Mesodermal cell (in vitro differentiated cells): ENCODE data around the gene SIK3.

Experiments
- H3K27ac ChIP-seq: 2 replicates; pipeline ENCODE4 v1.7.0; 2013; ENCODE audit warnings: mild to moderate bottlenecking, low read depth, low read length, moderate library complexity; ENCODE audit not compliant: severe bottlenecking
- H3K36me3 ChIP-seq: 2 replicates; pipeline ENCODE4 v1.7.1; 2013; ENCODE audit warnings: mild to moderate bottlenecking, low read length, moderate library complexity; ENCODE audit not compliant: control insufficient read depth, insufficient read depth
- H3K4me1 ChIP-seq: one replicate; pipeline ENCODE4 v1.7.1; 2013; ENCODE audit warnings: mild to moderate bottlenecking, low read length; ENCODE audit not compliant: insufficient read depth, control insufficient read depth, poor library complexity, severe bottlenecking
- H3K4me3 ChIP-seq: 2 replicates; pipeline ENCODE4 v1.7.0; 2013; ENCODE audit warnings: low read length, control low read depth, mild to moderate bottlenecking; ENCODE audit not compliant: insufficient read depth, poor library complexity, severe bottlenecking; ENCODE audit errors: extremely low read depth
- H3K9me3 ChIP-seq: 2 replicates; pipeline ENCODE4 v1.7.1; 2013; ENCODE audit warnings: mild to moderate bottlenecking, low read length, moderate library complexity; ENCODE audit not compliant: control insufficient read depth
- WGBS, 2 experiments: methylation state at CpG; one replicate each; pipeline ENCODE4 v1.1.5; 2013; ENCODE audit warnings: missing lambda C conversion rate in 2 of 2; ENCODE audit not compliant: insufficient coverage in 2 of 2; 5-methylcytosine and 5-hydroxymethylcytosine counted together

Gene SIK3

DNA sequence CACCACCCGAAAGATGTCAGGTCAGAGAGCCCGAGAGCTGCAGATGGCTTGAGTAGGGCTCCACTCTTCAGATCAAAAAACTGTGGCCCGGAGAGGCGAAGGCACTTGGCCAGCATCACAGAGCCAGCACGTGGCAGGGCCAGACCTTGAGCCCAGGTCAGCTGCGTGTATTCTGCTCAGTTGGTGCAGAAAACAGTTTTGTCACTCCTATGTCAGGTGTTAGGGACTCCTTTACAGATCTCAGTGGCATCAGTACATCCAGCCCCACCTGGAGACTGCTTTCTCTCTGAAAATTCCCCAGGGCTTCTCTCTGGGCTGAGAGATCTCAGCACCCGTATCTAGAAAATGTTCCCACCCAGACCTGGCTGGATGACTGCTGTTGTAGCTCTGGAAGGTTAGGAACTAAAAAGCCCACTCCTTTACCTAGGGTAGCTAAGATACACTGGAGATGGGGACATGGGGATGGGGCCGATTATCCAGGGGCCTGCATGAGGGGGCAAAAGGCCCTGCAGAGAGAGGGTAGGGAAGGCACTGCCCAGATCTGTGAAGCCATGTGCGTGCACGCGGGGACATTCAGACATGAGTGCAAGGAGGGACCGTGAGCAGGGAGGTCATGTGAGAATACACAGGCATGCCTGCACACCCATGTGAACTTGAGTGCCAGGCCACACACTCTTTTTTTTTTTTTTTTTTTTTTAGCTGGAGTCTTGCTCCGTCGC, 264.3 kb downstream of the SIK3 start:
- no peak overlapping the region for H3K27ac ChIP-seq
- no peaks in the 10 kb centered on the region for H3K36me3 ChIP-seq
- WGBS, 2 experiments = 97% methylated on average over 11 to 12 of the region's 14 CpGs

DNA sequence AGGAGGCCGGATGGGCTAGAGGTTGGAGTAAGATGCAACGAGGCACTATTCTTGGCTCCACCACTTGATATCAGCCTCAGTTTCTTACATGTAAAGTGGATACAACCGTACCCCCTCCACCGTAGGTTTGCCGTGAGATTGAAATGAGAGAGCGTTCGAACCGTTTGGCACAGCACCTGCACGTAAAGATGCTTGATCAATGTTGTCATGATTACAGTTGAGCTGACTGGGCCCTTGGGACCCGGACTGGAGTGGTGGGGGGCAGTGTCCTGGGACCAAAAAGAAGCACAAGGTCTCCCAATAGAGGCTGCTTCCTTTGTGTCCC, 264.8 kb downstream of the SIK3 start:
- Histone ChIP-seq H3K9me3 (no peaks in the 10 kb centered on the region), H3K4me1 (peaks cover 22% of the 10 kb centered on the region), H3K36me3 (no peaks in the 10 kb centered on the region), H3K27ac (no peak overlapping the region), H3K4me3 (no peak overlapping the region)
- 92% methylated on average over 10 of the region's 10 CpGs for WGBS, 2 experiments

More for the DNA sequence above, 264.3 kb downstream of the SIK3 start:
- Histone ChIP-seq H3K9me3 (no peaks in the 10 kb centered on the region), H3K4me3 (no peak overlapping the region), H3K4me1 (peaks cover 23% of the 10 kb centered on the region)

DNA sequence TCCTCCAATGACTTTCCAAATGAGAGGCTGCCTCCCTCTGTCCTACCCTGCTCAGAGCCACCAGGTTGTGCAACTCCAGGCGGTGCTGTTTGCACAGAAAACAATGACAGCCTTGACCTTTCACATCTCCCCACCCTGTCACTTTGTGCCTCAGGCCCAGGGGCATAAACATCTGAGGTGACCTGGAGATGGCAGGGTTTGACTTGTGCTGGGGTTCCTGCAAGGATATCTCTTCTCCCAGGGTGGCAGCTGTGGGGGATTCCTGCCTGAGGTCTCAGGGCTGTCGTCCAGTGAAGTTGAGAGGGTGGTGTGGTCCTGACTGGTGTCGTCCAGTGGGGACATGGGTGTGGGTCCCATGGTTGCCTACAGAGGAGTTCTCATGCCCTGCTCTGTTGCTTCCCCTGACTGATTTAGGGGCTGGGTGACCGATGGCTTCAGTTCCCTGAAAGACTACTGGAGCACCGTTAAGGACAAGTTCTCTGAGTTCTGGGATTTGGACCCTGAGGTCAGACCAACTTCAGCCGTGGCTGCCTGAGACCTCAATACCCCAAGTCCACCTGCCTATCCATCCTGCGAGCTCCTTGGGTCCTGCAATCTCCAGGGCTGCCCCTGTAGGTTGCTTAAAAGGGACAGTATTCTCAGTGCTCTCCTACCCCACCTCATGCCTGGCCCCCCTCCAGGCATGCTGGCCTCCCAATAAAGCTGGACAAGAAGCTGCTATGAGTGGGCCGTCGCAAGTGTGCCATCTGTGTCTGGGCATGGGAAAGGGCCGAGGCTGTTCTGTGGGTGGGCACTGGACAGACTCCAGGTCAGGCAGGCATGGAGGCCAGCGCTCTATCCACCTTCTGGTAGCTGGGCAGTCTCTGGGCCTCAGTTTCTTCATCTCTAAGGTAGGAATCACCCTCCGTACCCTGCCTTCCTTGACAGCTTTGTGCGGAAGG, 265.6 kb downstream of the SIK3 start:
- Histone ChIP-seq H3K4me3 (no peak overlapping the region), H3K36me3 (no peaks in the 10 kb centered on the region), H3K9me3 (no peaks in the 10 kb centered on the region), H3K4me1 (peaks cover 14% of the 10 kb centered on the region), H3K27ac (no peak overlapping the region)
- 82 to 99% methylated on average over 10 of the region's 13 CpGs for WGBS, 2 experiments

DNA sequence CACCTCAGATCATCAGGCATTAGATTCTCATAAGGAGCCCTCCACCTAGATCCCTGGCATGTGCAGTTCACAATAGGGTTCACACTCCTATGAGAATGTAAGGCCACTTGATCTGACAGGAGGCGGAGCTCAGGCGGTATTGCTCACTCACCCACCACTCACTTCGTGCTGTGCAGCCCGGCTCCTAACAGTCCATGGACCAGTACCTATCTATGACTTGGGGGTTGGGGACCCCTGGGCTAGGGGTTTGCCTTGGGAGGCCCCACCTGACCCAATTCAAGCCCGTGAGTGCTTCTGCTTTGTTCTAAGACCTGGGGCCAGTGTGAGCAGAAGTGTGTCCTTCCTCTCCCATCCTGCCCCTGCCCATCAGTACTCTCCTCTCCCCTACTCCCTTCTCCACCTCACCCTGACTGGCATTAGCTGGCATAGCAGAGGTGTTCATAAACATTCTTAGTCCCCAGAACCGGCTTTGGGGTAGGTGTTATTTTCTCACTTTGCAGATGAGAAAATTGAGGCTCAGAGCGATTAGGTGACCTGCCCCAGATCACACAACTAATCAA, 266.4 kb downstream of the SIK3 start:
- WGBS, 2 experiments = 100% methylated on average over 1 to 5 of the region's 7 CpGs
- Histone ChIP-seq H3K27ac (no peak overlapping the region), H3K9me3 (no peaks in the 10 kb centered on the region)

DNA sequence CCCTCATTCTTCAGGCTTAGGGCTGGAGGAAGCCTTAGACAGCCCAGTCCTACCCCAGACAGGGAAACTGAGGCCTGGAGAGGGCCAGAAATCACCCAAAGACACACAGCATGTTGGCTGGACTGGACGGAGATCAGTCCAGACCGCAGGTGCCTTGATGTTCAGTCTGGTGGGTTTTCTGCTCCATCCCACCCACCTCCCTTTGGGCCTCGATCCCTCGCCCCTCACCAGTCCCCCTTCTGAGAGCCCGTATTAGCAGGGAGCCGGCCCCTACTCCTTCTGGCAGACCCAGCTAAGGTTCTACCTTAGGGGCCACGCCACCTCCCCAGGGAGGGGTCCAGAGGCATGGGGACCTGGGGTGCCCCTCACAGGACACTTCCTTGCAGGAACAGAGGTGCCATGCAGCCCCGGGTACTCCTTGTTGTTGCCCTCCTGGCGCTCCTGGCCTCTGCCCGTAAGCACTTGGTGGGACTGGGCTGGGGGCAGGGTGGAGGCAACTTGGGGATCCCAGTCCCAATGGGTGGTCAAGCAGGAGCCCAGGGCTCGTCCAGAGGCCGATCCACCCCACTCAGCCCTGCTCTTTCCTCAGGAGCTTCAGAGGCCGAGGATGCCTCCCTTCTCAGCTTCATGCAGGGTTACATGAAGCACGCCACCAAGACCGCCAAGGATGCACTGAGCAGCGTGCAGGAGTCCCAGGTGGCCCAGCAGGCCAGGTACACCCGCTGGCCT, 267.9 kb downstream of the SIK3 start:
- 96 to 97% methylated on average over 12 to 17 of the region's 17 CpGs for WGBS, 2 experiments

More for the DNA sequence above, 266.4 kb downstream of the SIK3 start:
- Histone ChIP-seq H3K4me3 (no peak overlapping the region), H3K4me1 (peaks cover 7% of the 10 kb centered on the region), H3K36me3 (no peaks in the 10 kb centered on the region)

DNA sequence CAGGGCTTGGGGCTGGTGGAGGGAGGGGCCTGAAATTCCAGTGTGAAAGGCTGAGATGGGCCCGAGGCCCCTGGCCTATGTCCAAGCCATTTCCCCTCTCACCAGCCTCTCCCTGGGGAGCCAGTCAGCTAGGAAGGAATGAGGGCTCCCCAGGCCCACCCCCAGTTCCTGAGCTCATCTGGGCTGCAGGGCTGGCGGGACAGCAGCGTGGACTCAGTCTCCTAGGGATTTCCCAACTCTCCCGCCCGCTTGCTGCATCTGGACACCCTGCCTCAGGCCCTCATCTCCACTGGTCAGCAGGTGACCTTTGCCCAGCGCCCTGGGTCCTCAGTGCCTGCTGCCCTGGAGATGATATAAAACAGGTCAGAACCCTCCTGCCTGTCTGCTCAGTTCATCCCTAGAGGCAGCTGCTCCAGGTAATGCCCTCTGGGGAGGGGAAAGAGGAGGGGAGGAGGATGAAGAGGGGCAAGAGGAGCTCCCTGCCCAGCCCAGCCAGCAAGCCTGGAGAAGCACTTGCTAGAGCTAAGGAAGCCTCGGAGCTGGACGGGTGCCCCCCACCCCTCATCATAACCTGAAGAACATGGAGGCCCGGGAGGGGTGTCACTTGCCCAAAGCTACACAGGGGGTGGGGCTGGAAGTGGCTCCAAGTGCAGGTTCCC, 268.6 kb downstream of the SIK3 start, which contains the start of gene APOC3:
TSS of gene APOC3 (plus strand) at position 383 of the 659 bp plus-strand sequence. CDS start 676 bp downstream, outside the sequence.
- WGBS, 2 experiments = 78 to 80% methylated on average over 5 to 6 of the region's 9 CpGs
- H3K36me3 ChIP-seq = no peaks in the 10 kb centered on the region
- H3K4me3 ChIP-seq = no peak within 1 kb of the TSS
- H3K4me1 ChIP-seq = no peaks in the 10 kb centered on the region
- no peaks in the 10 kb centered on the region for H3K9me3 ChIP-seq
- H3K27ac ChIP-seq = no peak within 1 kb of the TSS

More for the DNA sequence above, 267.9 kb downstream of the SIK3 start:
- H3K9me3 ChIP-seq = no peaks in the 10 kb centered on the region
- H3K27ac ChIP-seq = no peak overlapping the region
- no peak overlapping the region for H3K4me3 ChIP-seq
- H3K4me1 ChIP-seq = no peaks in the 10 kb centered on the region
- no peaks in the 10 kb centered on the region for H3K36me3 ChIP-seq

DNA sequence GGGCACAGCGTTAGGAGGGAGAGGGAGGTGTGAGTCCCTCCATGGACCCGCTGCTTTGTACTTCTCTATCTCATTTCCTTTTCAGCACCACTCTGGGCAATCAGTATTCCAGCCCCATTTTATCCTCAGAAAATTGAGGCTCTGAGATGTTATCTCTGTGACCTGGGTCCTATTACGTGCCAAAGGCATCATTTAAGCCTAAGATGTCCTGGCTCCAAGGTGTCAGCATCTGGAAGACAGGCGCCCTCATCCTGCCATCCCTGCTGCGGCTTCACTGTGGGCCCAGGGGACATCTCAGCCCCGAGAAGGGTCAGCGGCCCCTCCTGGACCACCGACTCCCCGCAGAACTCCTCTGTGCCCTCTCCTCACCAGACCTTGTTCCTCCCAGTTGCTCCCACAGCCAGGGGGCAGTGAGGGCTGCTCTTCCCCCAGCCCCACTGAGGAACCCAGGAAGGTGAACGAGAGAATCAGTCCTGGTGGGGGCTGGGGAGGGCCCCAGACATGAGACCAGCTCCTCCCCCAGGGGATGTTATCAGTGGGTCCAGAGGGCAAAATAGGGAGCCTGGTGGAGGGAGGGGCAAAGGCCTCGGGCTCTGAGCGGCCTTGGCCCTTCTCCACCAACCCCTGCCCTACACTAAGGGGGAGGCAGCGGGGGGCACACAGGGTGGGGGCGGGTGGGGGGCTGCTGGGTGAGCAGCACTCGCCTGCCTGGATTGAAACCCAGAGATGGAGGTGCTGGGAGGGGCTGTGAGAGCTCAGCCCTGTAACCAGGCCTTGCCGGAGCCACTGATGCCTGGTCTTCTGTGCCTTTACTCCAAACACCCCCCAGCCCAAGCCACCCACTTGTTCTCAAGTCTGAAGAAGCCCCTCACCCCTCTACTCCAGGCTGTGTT, 269.4 kb downstream of the SIK3 start:
- WGBS, 2 experiments = 71 to 79% methylated on average over 9 to 10 of the region's 16 CpGs
- H3K36me3 ChIP-seq = no peaks in the 10 kb centered on the region

DNA sequence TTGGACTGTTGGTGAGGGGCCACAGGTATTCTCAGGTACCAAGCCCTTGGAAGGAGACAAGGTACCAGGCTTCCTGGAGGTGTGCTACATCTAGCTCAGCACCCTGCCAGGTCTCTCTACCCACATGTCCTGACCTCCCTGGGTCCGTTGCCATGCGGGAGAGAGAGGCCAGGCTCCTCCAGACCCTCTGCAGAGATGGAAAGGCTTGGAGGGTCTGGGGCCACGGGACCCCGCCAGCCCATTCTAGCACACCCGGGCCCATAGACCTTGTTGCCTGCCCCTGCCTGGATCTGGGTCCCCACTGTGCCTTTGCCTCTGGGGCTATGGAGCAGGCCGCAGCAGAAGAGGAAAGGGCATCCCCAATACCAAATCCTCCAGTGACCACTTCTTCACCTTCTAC, 270.8 kb downstream of the SIK3 start:
- WGBS, 2 experiments = 95 to 96% methylated on average over 5 to 6 of the region's 6 CpGs
- Histone ChIP-seq H3K27ac (no peak overlapping the region), H3K4me1 (no peaks in the 10 kb centered on the region)

More for the DNA sequence above, 269.4 kb downstream of the SIK3 start:
- H3K27ac ChIP-seq = no peak overlapping the region
- H3K9me3 ChIP-seq = no peaks in the 10 kb centered on the region
- H3K4me3 ChIP-seq = no peak overlapping the region
- H3K4me1 ChIP-seq = no peaks in the 10 kb centered on the region

DNA sequence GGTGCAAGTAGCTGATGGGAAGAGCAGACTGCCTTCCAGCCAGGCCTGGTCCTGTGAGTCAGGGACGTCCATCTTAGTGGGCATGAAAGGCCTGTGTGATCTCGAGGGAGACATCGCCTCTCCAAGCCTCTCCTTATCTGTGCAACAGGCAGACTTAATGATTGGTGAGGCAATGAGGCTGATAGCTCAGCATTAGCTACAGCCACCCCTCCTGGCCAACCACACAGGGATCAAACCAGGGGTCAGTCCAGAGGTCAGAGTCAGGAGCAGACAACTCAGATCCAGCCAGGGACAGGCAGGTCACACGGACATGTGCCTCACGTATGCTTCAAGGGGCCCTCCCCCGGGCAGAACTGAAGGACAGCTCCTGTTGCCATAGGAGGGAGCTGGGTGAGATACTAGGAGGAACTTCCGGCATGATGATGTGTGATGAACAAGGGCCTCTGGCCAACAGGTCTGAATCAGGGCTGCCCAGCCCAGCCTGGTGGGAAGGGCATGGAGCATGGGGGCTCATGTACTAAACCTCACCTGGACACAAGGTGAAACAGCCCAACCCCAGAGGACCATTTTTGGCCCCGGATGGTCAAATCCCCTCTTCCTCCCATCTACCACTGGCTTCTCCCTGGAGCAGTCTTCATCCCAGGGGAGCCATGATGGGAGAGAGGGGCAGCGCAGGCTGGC, 271.3 kb downstream of the SIK3 start:
- 82 to 95% methylated on average over 5 to 6 of the region's 9 CpGs for whole genome bisulfite sequencing, 2 experiments
- H3K27ac ChIP-seq = no peak overlapping the region
- no peak overlapping the region for H3K4me3 ChIP-seq
- no peaks in the 10 kb centered on the region for H3K4me1 ChIP-seq
- H3K36me3 ChIP-seq = no peaks in the 10 kb centered on the region
- no peaks in the 10 kb centered on the region for H3K9me3 ChIP-seq

More for the DNA sequence above, 270.8 kb downstream of the SIK3 start:
- Histone ChIP-seq H3K9me3 (no peaks in the 10 kb centered on the region), H3K36me3 (no peaks in the 10 kb centered on the region), H3K4me3 (no peak overlapping the region)
